ENCODE data around the gene KNDC1.

The KNDC1 gene

GRCh38 chr10:133242611-133243356 is 82.8 kb downstream of the KNDC1 start:
- DNase-seq (ENCODE audit: low spot score), result no peak

DNA sequence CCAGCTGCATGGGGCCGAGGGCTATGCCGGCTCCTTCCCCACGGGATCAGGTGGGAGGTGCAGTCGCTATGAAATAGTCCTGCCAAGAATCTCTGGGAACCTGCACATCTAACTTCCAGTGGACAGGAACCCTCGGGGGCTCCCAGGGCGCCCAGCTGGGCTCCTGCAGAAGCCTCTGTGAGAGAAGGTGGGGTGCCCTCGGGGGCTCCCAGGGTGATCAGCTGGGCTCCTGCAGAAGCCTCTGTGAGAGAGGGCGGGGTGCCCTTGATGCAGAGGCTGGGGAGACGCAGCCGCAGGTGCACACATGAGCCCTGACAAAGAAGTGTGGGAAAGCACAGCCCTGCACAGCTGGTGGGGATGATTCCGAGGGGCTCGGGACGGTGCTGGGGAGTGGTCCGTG is 83.6 kb downstream of the KNDC1 start:
- DNase-seq (ENCODE audit: low spot score), result no peak

DNA sequence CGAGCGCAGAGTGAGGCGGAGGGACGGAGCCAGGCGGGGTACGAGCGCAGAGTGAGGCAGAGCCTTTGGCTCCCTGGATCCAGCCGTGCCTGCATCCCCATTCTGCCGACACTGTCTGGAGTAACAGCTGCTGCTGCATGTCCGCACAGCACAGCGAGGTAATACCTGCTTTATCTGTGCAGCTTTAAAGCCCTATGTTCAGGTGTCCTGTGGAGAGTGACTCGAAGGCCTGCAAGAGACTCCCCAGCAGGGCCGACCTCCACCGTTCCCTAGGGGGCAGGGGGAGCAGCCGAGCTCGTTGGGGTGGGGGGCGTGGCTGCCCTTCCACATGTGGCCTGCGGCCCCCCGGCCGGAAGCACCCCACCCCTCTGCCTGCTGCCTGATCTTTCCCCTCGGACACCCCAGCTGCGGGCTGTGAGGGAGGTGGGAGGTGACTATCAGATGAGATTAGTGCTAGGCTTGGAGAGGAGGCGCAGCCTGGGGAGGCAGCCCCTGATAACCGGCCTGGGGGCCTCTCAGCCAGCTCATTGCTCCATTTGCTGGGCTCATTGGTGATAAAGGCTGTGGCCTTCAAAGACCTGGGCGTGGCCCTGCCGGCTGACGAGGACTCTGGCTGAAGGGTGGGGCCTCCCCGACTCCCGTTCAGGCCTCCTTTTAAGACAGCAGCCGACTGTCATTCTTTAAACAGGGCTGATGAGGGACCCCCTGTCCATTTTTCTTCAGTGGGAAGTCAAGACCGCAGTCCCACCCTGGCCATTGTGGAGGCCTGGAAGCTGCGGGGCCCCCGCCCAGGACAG is 85.6 kb downstream of the KNDC1 start:
- no peak for DNase-seq (ENCODE audit: low spot score)

- DNase-seq (ENCODE audit: low spot score), result no peak
Observed at GRCh38 chr10:133246236-133246626, 86.2 kb downstream of the KNDC1 start.

GRCh38 chr10:133247681-133248333 is 87.8 kb downstream of the KNDC1 start:
- DNase-seq (ENCODE audit: low spot score), result no peak

DNA sequence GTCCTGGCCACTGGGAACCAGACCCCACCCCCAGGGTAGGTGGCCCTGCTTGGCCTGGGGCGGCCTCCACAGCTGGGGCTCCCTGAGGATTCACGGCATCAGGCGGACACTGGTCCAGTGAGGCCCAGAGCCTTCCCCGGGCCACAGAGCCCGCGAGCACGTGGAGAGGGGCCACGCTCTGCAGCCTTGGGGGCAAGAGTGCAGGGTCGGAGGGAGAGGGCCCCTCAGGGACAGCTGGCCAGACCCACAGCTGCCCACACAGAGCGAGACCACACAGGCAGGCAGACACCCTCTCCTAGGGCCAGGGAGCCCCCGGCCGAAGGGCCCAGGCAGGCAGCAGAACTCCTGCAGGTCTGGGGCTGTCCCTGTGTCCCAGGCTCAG is 88.3 kb downstream of the KNDC1 start:
- DNase-seq (ENCODE audit: low spot score), result no peak

DNA sequence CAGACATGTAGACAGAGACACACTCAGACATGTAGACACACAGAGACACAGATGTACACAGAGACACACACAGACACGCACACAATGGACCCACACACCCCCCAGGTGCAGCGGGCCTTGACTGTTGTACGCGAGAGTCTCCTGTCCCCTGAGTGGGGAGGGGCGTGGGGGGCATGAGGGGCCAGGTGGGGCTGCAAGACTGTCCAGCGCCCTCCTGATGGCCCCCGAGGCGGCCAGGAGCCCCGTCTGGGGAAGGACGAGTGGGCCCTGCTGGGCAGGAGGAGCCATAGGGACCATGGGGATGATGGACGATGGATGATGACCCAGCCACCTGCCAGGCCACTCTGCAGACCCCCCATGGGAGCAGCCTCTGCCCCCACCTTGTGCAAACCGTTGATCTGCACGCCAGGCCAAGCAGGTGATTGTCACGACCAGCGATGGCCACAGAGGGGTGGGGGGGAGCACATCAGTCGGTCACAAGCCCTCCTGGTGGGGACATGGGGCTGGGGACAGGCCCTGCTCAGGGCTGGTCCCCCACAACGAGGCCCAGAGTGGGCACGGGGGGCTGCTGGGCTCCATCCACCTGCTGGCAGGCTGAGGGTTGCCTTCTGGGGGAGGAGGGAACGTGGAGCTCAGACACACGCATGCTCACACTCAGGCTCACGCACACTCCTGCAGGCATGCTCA is 89.2 kb downstream of the KNDC1 start:
- no peak for DNase-seq (ENCODE audit: low spot score)

DNA sequence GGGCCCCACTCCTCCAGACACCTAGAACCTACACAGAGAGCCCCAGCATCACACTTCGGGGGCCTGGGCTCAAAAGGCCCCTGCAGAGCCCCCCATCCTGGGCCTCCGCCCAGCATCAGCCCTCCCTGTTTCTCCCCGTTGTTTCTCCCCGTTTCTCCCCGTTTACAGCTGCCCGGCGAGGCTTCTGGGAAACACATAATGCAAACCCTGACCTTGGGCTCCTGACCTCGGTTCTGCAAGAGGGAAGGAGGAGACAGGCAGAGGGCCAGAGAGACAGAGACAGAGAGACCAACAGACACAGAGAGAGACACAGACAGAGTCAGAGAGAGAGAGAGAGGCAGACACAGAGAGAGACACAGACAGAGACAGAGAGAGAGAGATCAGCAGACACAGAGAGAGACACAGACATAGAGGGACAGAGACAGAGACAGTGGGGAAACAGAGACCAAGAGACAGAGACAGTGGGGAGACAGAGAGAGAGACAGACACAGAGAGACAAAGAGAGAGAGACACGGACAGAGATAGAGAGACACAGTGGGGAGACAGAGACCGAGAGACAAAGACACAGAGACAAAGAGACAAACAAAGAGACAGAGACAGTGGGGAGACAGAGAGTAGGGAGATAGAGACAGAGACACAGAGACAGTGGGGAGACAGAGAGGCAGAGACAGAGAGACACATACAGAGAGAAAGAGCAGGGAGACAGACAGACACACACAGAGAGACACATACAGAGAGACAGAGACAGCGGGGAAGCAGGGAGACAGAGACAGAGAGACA is 90.1 kb downstream of the KNDC1 start:
- DNase-seq (ENCODE audit: low spot score), result no peak

DNA sequence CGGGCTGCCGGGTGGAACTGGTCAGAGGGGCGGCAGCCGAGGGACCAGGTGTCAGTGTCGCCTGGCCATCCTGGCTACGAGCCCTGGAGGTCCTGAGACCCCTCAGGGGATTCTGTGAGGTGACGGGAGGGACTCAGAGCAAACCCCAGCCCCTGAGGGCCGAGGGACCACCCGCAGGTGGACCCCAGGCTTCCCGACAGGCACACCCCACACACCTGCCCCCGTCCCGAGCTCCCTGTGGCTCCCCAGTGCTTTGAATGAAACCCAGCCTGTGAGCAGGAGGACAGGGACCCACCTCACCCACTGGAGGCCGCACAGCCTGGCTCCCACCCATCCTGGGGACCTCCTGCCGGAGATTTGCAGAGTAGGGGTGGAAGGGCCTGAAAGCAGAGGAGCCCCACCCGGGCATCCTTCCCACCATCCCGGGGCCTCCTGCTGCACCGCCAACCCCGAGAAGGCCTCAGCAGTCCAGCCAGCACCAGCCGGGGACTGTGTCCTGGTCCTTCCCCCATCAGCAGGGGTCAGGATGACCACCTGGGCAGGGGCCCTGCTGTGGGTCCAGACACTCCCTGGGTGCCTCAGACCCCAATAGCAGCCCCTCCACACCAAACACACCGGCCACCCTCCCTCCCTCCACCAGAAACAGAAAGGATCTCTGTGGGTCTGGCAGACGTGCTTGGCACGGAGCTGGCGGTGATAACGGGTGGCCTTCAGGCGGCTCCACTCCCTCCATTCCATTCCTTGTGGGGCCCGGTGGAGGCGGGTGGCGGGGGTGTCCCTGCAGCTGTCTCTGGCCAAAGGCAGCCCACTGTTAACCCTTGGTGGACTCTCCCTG is 91.6 kb downstream of the KNDC1 start:
- no peak for DNase-seq (ENCODE audit: low spot score)

- DNase-seq (ENCODE audit: low spot score), result no peak
Observed at GRCh38 chr10:133252223-133252552, 92.2 kb downstream of the KNDC1 start.

DNA sequence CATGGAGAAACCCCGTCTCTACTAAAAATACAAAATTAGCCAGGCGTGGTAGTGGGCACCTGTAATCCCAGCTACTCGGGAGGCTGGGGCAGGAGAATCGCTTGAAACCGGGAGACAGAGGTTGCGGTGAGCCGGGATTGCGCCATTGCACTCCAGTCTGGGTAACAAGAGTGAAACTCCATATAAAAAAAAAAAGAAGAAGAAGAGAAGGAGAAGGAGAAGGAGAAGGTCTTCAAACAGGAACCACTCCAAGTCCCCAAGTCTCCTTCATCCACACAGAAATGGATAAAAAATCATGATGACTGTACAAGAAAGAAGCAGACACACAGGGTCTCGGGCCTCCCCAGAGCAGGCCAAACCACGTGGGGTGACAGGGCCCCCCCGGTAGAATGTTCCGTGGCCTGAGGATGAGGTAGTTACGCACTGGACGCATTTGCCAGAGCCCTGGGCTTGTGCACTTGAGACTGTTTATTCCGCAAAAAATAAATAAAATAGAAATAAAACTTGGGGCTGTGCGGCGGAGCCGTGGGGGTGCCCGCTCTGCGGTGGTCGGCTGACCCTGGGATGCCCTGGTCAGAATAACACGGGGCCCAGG is 93.4 kb downstream of the KNDC1 start:
- no peak for DNase-seq (ENCODE audit: low spot score)

GRCh38 chr10:133254421-133255120 is 94.6 kb downstream of the KNDC1 start:
- DNase-seq (ENCODE audit: low spot score), result no peak

DNA sequence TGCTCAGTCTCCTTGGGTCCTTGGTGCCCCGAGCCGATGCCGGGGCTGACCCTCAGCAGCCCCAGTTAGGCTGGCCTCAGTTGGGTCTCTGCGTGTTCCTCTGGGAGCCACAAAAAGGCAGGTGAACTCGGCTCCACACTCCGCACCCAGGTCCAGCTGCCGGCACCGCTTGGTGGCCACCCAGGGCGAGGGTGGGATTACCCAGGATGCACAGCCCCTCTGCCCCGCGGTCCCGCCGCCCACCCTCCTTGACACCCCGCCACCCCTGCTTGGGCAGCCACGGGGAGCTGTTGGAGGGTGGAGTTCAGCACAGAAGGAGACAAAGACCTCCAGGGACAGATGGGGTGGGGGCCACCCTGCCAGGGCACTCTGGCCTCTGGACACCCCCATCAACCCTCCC is 95.3 kb downstream of the KNDC1 start:
- no peak for DNase-seq (ENCODE audit: low spot score)

DNA sequence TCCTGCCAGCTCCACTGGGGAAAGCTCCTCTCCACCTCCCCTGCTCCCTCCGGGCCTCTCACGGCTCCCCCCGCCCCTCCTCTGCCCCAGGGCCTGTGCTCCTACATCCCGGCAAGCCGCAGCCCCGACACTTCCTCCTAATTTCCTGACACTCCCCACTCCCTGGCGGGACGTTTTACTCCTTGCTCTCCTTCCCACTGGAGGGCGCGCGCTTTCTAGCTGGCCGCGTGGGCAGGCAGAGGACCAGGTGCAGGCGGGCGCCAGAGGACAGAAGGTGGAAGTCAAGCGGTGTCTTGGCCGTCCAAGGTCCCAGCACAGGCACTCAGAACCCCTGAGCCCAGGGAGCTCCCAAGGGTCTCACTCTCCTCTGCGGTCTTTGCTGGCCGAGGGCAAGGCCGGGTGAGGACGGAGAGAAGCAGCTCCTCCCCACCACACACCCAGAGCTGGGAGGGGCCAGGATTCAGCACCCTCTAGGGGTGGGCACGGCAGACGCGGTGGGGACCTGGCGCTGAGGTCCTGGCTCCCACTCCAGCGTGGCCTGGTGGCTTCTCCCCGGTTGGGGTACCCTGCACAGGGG is 97.6 kb downstream of the KNDC1 start:
- DNase-seq (ENCODE audit: low spot score), result peak; percentile 35

DNA sequence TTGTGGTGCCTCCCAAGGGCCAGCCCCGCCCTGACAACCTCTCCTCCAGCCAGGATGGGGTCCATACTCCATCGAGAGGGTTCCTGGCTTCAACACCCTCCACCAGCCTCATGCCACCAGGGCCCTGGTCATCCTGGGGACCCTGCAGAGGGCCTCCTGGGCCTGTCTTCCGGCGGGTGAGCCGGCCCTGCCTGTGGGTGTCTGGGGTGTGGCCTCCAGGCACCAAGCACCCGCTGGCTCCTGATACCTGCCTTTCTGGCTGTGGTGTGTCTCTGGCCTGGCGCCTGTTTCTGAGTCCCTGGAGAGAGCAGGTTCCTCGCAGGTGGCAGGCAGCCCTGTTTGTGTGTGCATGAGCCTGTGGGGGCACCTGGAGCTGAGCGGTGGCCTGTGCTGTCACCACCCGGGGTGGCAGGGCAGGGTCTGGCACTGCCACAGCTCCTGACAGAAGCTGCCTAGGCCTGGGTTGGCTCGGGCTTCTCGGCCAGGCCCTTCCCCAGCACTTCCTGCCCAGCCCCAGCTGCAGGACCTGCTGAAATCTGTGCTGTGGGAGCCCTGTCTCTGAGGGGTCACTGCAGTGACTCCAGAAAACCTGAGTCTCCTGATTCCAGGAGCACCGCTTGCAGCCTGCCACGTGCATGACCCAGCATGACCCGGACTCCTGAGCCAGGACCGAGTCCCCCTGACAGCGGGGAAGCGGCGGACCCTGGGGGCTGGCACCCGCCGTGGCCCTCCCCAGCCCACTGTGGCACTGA is 98.2 kb downstream of the KNDC1 start:
- DNase-seq (ENCODE audit: low spot score), result no peak

GRCh38 chr10:133258818-133259601 is 99.0 kb downstream of the KNDC1 start:
- peak; percentile 96 for DNase-seq (ENCODE audit: low spot score)

DNA sequence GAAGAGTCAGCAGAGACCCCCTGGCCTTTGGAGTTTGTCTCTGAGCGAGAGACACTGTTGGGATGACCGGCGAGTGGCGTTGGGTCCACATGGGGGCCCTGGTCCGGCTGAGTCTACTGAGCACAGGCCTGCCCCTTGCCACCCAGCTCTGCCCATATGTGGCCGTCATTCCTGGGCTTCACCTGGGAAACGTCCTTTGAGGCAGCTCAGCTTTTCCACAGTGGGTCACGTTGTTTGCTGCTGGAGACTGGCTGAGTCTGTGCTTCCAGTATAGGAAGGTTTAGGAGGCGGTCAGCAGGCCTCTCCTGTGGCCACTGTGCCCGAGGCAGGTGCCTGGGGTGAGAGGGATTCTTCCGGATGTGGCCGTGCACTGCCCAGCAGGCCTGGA is 99.6 kb downstream of the KNDC1 start:
- DNase-seq (ENCODE audit: low spot score), result no peak

Data from kidney capillary endothelial cell (primary cell).